GM23248 (cell line): Measurements from ENCODE around the gene FAM131C.

Experiments used
- EZH2 ChIP-seq: fragments of 200-600 bp; sonication (generic); IDR thresholded peaks from 2 replicates; pipeline ENCODE4 v1.6.1; 2018; ENCODE audit warnings: antibody characterized with exemption, mild to moderate bottlenecking; ENCODE audit not compliant: insufficient read depth, poor library complexity, severe bottlenecking
- EZH2phosphoT487 ChIP-seq: fragments of 200-600 bp; sonication (generic); IDR thresholded peaks from 2 replicates; pipeline ENCODE4 v1.6.1; 2018; ENCODE audit warnings: antibody characterized with exemption, moderate library complexity, mild to moderate bottlenecking, low read depth; ENCODE audit not compliant: insufficient read depth

DNA sequence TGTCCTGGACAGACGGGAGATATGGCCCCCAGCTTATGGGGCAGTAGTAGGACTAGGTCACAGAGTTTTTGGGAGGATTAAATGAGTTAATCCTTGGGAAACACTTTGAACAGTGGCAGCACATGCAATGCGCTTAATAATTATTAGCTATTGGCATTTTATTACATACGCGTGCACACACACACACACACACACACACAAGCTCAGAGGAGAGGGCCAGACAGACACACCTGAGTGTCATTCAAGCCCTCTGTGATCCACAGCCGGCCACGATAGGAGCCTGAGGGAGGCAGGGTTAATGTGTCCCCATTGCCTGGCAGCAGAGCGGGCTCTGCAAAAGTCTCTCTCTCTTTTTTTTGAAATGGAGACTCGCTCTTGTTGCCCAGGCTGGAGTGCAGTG lies 44.5 kb upstream of the FAM131C start:
- no peak for TF ChIP-seq EZH2
- TF ChIP-seq EZH2phosphoT487, result no peak
